COR-L47 (cell line): ENCODE results near the gene KCNQ1.

Experiments
- DNase-seq: peaks from one replicate; lab custom pipeline; 2025; lab: John Stamatoyannopoulos, UW

Gene KCNQ1

DNA sequence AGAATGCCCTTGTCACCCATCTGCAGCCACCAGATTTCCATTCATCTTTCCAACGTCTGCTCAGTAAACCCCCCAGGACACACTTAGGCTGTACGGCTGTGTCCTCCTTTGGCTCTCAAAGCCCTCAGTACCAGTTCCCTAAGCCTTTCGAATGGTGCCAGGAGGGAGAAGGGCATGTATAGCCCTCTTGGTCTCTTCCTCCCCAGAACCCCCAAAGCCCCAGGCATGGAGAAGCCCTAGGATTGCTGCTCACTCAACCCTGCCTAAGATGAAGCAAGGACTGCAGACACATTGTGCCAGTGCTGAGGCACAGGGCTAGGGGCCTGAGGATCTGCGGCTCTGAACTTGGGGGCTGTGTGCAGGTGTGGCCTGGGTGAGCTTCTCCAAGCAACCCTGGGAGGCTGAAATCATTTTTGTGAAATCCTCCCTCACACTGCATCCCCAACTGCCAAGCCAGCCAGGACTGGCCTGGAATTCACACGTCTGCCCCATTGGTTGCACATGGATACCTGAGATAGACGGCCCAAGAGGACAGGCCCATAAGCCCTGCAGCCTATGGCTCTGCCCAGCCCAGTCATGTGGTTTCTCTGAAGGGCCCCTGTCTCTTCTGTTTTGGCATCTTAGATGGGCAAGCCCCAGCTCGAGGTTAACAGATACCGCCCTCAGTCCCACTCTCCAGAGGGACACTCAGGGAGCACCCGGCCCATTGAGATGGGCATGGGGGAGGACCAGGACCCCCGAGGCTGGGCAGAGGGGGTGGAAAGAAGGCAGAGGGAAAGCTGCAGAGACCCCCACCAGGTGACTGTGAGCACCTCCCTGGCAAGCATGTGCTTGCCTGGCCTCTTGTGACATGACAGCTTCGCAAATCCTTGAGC is 221.0 kb downstream of the KCNQ1 start:
- no peak for DNase-seq

GRCh38 chr11:2666401-2666741 is 221.6 kb downstream of the KCNQ1 start:
- no peak for DNase-seq

GRCh38 chr11:2666828-2667570 is 222.2 kb downstream of the KCNQ1 start:
- DNase-seq, result no peak

GRCh38 chr11:2667940-2668339 is 223.1 kb downstream of the KCNQ1 start:
- no peak for DNase-seq

- DNase-seq, result no peak
These were observed 224.1 kb downstream of the KCNQ1 start for GRCh38 chr11:2668876-2669275.

DNA sequence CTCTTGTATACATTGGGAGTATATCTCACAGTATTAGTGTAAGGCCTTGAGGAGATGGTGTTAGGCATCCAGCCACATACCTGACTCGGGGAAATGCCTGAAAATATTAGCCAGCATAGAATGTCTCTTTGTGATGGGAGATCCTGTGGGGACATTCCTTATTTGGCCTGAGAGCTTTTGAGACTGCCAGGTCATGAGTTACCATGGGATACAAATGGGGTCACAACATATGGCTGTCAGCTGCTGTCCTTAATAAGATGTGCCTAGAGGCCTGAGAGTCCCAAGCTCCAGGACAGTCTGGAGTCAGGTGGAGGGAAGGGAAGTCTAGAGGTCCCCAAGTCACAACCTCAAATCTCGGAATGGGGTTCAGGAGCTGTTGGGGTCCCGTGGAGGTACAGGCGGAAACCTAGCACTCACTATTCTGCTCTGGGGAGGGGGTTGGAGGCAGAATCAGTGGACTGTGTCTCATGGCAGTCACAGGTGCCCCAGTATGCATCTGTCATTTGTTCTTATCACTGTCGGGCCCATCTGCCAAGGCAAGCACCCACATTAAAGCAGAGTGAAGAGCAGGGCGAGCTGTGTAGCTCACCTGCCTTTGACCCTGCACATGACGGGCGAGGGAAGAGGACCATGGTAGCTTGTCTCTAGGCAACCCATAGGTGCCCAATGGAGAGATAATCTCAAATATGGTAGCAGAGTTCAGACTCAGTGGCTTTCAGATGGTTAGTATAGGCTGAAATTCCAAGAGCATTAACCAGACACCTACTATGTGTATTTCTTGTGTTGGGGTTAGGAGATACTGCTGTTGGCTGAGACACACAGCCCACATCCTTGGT is 225.0 kb downstream of the KCNQ1 start:
- no peak for DNase-seq

GRCh38 chr11:2670541-2671100 is 225.8 kb downstream of the KCNQ1 start:
- no peak for DNase-seq

DNA sequence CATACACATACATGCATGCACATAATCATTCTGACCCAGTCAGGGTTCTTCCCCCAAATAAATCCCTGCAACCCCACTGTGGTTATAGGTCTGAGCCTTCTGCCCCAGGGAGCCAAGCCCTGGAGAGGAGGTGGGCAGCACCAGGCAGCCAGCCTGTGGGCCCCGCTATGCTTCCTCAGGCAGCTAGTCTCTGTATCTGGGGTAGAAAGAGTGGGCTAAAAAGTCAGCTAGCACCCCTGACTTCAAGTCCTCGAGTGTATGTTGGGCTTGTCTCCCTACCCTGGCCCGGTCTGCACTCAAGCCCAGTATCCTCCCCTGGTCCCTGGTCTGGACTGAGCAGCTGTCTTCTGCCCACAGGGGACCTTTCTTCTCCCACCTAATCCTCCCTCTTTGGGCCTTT is 226.9 kb downstream of the KCNQ1 start:
- no peak for DNase-seq

DNA sequence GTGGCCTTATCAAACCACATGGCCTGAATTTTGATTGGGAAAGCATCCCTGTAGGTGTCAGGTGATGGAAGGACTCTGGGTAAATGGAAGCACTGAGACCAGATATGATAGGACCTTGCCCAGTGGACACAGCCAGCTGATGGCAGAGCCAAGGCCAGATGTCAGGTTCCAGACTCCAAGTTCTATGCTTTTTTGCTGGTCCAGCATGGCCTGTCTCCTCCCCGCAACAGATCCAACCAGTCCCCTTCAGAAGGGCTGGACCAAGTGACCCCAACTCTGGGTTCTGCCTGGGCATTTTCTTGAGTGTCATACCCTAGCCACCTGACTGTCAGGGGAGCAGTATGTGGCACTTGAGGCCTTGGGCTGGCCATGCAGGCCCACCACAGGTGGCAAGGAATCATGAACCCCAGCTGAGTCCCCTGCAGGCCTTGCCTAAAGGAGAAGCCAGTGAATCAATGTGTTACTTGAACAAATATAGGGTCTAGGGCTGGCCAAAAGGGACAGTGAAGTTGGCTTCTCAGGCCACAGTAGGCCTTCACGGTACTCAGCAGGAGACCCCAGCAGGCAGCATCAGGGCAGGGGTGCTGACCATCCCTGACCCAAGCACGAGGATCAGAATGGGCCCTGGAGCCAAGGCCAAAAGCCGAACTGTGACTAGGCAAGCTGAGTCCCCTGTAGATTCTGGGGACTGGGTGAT is 227.9 kb downstream of the KCNQ1 start:
- DNase-seq, result no peak

GRCh38 chr11:2673250-2673610 is 228.4 kb downstream of the KCNQ1 start:
- DNase-seq, result no peak

DNA sequence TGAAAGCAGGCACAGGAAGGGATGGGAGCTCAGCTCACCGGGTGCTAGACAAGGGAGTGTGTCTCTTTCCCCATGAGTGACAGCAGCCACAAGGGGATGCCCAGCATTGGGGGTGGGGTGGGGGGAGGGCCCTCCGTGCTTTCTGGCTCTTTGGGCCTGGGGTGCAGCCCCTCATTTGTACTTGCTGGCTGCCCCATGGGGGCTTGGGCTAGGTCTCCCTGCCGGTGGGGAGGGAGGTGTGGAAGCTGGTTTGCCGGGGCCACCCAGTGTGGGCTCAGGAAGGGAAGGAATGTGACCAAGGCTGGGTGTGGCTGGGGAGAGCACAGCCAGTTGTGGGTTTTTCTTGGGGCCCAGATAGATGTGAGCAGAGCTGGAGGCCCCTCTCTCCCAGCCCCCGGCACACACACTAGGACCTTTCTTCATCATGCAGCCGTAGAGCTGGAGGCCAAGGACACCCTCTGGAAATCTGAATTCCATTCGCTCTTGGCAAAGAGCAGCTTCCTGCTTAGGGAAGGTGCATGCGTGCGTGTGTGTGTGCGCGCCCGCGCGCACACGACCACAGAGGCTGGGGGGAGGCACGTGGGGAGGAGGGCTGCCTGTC is 229.2 kb downstream of the KCNQ1 start:
- no peak for DNase-seq

DNA sequence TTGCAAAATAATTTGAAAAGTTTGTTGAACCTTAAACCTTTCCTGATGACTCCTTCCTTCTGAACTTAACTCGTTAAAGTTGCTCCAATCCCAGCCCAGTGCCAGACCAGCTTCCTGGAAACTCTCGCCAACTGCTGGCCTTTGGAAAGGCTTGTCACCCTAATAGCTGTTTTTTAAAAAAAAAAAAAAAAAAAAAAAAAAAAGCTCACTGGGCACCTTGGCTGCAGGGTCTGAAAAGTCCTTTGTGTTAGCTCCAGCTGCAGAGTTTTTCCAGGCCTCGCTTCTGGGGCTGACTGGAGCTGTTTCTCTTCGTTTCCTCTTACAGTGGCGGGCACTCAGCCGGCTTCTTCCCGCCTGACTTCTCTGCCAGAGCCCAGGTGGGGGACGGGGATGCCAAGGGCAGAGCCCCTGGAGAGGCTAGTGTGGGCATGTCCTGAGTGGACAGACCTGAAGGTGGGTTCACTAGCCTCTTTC is 229.9 kb downstream of the KCNQ1 start:
- DNase-seq, result no peak

DNA sequence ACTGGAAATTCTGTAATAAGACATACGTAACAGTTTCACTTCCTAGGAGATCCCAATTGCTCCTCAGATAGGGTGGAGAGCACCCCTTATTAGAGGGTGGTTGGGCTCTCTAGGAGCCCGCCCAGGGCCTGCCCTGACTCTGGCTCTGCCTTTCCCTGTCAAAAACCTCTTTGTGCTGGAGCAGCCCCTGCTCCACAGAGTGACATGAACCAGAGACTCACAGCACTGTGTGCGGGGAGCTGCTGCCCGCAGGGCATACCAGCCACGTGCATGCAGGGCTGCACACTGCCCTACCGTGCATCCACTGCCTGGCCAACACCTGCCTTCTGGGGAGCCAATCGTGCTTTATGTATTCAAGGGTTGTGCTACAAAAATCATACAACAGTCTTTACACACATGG is 230.7 kb downstream of the KCNQ1 start:
- DNase-seq, result no peak

DNA sequence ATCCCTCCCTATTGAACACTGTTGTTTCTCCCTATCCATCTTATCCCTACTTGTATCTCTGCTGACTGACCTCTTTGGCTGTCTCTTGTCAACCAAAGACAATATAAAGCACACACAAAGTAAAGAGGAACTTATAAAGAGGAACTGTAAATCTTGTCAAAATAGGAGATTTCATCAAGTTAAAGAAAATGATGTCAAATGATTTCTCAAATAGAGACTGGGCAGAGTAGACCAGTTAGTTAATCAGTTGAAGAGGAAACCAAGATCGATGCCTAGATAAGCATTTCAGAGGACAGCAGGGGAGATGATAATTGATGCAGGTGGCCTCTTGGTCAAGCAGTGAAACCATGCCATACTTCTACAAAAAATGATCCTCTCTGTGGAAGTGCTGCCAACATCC is 232.3 kb downstream of the KCNQ1 start:
- DNase-seq, result no peak

- DNase-seq, result no peak
These were observed 233.6 kb downstream of the KCNQ1 start for GRCh38 chr11:2678396-2678795.

GRCh38 chr11:2679011-2679676 is 234.3 kb downstream of the KCNQ1 start:
- DNase-seq, result no peak

GRCh38 chr11:2681408-2682145 is 236.8 kb downstream of the KCNQ1 start:
- DNase-seq, result no peak

DNA sequence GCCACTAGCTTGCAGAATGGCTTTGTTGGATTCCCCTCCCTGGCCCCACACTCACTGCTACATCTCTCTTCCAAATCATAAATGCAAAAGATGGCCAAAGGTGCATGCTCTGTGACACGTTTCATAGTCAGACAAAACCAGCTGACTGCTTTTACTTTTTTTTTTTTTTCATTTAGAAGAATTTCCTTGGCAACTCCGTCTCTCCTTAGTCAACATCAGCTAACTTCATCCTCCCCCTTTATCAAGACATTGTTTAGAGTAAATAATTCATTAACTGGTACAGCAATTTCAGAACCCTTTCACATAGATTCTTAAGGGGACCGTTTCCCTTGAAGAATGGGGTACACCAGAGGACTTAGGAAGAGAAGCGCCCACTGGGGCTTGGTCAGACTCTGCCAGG is 239.0 kb downstream of the KCNQ1 start:
- no peak for DNase-seq

GRCh38 chr11:2684581-2684980 is 239.8 kb downstream of the KCNQ1 start:
- DNase-seq, result no peak

- DNase-seq, result no peak
These were observed 240.2 kb downstream of the KCNQ1 start for GRCh38 chr11:2685051-2685450.
